Pulmonary artery endothelial cell (primary cell): Measurements from ENCODE around the gene CCDC149. TPM values are rescaled to one million over a fixed set of nuclear protein-coding genes. Genes with fewer than 3 reads are reported as not detected.

Experiments
- DNase-seq: peaks from one replicate; pipeline ENCODE4 v3.0.0-alpha.2; 2011; ENCODE audit warnings: low read depth, low spot score
- total RNA-seq: library from RNA; depleted of rRNA; stranded (reverse); fragments of >200 nt; gene quantifications from 2 replicates; pipeline ENCODE4 v1.2.3, GENCODE V29; 2014

CCDC149 gene
- 6.8 and 11.1 TPM in 2 replicates for total RNA-seq

DNA sequence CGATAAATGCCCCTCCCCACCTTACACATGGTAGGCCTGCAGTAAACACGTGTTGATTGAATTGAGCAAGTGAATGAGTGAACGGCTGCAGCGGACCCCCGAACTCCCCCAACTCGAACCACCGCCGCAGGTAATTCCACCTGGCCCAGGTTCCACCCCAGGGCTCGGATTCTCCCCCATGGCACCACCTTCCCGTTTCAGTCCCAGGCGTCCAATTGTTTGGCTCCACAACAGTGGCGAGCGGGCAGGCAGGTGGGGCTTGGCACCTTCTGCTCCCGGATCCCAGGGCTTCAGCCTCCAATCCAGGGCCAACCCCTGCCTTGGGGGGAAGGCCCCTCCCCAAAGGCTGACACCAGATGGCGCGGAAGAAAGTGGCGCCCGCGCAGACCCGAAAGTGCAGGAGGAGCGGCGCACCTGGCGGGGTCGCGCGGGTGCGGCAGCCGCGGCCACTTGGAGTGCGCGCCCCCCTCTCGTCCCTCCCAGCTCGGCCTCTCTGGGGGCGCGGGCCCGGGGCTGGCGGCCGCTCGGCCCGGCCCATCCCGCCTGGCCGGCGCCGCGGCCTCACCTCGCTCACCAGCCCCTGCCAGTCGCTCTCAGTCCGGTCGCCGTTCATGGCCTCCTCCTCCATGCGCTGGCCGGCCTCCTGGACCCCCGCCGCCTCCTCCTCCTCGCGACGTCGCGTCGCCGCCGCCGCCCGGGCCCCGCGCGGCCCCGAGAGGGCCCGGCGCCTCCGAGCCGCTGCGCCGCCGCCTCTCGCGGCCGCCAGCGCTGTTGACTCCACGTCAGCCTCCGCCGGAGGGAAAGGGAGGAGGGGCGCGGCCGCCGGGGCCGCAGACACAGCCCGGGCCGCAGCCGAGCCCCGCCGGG is at the start of gene CCDC149:
Gene CCDC149 (minus strand): TSS at position 791 of the 867 bp plus-strand sequence. CDS start 178 bp downstream, at position 613.
- DNase-seq, result no peak

DNA sequence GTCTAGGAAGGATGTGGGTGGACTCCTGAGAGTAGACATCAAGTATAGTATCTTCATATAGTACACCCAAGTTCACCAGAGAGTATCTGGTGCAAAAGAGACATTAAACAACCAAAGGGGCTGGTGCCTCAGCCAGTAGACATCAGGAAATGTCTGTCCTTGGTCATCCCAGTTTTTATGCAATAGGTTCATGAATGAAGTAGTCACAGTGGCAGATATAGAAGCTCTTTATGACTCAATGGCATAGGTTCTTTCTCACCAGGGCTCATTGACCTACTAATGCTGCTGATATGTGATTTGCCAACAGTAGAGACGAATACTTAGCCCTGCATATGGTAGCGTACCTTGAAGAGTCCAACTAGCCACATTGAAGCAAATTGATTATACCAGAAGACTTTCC is 45.0 kb upstream of the CCDC149 start:
- DNase-seq, result no peak

DNA sequence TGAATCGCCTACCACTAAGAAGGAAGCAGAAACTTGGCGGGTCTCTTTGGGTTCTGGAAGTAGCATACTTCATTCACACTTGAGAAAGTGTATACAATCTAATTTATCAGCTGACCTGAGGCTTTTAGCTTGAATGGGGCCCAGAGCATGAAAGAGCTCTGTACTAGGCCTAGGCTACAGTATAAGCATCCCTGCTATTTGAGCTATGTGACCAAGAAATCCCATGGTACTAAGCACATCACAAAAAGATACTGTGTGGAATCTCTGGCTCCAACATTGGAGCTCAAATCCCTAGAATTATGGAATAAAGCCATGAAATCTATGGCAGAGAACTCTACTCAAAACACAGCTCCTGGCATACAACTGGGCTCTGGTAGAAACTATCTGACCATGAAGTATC is 43.9 kb upstream of the CCDC149 start:
- DNase-seq, result no peak

DNA sequence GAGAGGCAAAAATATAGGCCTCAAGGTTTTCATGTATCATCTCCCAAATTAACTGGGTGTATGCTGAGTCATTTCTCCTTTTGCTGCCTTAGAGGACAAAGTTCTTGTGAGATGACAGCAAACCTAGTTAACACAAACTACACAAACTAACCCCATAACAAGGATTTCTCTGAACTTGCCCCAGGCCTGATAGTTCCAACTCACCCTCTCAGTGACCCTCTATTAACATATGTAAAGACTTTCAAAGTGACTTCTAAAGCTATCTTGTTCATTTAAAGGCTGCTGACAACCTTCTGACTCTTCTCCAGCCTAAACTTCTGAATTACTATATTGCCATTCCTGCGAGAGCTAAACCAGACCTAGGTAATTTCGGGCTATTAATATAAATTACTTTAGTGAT is 43.2 kb upstream of the CCDC149 start:
- DNase-seq, result no peak

DNA sequence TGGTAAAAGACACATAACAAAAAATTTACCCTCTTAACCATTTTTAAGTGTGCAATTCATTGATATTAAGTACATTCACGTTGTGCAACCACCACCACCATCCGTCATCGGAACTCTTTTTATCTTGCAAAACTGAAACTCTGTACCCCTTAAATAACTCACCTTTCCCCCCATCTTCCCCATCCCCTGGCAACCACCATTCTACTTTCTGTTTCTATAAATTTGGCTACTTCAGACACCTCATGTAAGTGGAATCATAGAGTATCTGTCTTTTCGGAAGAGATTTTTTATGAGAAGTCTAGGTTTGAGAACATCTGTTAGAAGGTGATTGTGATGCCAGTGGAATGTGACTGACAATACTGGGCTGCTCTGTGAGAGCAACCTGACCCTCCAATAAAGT is 39.8 kb upstream of the CCDC149 start:
- DNase-seq, result no peak

DNA sequence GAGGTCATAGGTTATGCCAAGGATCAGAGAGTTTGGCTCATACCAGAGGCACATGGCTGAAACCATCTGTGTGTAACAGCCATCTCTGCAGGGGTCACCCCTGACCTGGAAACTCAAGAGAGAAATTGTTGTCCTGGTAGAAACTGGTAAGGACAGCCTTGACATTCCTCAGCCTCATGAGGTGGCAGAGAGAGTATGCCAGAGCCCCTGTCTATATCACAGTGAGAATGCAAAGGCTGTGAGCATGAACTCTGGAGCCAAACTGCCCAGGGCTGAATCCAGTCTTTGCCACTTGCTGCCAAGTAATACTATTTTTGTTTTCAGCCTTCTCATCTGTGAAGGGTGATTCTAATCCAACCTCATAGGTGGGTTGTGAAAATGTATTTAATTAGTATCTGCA is 37.1 kb upstream of the CCDC149 start:
- no peak for DNase-seq

DNA sequence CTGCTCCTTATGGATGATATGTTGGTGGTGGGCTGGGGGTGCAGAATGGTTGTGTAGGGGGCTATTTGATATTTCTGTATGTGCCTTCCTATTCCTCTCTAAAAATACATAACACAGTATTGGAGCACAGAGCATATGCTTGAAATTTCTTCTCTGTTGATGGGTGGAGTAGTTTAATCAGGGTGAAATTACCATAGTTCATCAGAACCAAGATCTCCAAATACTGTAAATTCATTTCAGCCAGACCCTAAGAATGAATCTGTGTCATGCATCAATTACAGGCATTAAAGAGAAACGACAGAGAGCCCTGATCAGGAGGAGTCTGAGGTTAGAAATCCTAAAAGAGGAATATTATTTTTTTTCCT is 25.1 kb upstream of the CCDC149 start:
- no peak for DNase-seq

DNA sequence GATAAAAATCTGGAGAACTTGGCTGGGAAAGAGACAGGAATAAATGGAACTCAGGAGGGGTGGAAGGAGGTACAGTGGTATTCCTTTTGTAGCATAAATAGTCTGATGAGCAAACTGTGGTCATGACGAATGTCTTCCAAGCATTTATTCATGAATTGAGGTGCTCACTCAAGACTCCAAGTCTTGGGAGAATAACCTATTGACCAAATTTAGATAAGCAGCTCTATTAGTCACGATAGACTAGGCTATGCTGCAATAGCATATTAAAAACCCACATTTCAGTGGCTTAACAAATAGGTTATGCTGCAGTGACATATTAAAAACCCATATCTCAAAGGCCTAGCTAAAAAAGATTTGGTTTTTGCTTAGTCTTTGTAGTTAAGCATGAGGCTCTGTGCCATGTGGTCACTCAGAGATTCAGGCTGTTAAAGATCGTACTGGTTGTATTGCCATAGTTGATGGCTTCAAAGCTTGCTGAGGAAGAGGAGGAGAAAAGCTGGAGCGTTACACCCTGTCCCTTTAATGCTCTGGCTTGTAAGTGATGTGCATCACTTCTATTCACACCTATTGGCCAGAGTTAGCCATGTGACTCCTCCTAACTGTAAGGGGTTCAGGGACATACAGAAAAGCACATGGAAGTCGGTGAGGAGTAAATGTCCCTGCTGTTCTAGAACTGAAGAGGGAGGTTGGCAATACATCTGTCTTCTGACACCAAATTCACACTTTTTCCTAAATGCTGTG is 24.5 kb upstream of the CCDC149 start:
- no peak for DNase-seq

DNA sequence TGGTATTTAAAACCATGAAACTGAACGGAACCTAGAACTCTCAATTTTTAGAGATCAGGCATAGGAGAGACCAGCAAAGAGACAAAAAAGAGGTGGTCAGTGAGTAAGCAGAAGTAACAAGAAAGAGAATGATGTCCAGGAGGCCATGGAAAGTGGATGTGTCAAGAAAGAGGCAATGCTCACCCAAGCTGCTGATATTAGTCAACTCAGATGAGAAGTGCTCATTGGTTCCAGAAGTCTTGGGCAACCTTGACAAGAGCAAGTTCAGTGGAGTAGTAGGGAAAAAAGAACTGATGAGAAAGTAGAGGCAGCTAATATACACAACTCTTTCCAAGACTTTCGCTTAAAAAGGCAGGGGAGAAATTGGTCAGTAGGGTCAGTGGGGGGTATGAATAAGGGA is 23.0 kb upstream of the CCDC149 start:
- no peak for DNase-seq

DNA sequence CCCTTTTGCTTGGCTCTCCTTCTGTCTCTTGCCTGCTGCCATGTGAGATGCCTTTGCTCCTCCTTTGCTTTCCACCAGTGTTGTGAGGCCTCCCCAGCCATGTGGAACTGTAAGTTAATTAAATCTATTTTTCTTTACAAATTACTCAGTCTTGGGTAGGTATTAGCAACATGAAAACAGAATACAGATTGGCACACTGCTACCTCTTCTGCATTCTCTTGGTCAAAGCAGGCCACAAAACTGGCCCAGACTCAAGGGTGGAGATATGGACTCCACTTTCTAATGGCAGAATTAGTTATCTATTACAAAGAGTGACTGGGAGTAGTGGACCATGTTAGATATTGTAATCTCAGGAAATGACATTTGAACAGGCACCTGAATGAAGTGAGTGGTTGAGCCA is 21.5 kb upstream of the CCDC149 start:
- no peak for DNase-seq

DNA sequence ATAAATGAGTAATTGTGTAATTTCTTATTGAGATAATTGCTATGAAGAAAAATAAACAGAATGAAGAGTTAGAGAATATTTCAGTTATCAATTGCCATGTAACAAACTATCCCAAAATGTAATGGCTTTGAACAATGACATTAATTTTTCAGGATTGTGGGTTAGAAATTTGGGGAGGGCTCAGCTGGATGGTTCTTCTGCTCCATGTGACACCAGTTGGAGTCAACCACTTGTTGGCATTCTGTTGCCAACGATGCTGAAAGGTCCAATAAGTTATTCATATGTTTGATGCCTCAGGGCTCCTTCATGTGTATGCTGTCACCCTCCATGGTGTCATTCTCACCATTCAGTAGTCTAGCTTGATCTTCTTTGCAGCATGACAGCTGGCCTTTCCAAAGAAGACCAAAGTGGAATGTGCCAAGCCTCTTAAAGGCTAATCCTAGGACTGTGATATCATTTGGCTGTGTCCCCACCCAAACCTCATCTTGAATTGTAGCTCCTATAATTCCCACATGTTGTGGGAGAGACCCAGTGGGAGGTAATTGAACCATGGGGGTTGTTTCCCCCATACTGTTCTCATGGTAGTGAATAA is 20.9 kb upstream of the CCDC149 start:
- no peak for DNase-seq

DNA sequence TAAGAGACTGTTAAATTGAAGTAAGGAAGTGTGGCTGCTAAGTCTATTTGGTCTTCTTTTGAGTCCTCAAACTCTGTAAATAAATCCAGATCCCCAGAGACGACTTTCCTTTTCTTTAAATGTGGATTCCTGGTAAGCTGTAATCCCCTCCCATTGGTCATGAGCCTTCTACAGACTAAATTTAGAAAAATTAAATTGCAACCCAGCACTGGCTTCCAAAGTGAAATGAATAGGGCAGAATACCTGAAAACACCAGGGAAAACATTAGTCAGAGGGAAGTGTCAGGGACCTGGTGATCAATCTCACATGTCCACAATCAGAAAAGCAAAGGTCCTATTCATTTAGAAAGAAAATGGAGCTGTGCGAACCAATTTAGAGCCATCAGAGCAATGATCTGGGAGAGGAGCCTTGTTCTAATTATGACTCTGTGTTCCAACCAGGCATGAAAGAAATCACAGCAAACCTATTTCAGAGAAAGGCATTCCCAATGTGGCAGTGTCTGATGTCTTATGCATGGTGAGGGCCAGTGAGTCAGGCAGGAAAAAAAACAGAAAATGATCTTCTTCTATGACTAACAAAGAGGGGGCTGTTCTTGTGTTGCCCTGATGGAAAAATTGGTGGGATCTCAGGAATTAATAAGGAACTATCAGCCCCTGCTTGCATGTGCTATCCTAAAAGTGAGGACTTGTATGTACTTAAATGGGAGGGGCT is 19.8 kb upstream of the CCDC149 start:
- no peak for DNase-seq

DNA sequence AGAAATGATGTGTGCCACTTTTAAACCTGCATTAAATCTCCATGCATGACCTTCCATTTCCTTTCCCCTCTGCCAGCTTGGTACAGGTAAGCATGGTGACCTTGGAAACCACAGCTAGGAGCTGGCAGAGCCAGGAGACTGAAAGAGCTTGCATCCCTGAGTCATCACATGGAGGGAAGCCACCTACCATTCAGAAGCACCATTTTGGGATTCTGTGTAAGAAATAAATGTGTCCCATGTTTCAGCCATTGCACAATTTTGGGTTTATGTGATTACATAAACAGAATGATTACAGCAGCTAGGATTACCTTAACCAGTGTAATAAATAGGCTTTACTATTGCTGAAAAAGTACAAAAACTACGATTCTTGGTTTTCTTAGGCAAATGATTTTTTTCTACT is 17.3 kb upstream of the CCDC149 start:
- no peak for DNase-seq

DNA sequence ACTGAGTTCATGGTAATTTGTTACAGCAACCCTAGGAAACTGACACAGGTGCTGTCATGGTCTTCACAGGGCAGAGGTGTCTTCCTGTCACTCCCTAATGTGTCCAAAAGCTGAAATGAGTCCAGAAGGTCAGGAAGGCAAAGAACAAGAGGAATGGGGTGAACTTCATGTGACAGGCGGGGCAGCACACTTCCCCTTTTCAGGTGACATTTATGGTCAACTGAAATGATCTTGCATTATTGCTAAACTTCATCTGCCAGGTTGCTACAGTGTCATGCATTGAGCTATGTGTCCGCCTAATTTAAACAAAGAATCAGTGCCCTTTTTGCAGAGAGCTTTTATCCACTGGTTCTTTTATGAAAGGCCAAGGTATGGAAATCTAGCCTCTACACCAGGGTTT is 15.9 kb upstream of the CCDC149 start:
- DNase-seq, result no peak

DNA sequence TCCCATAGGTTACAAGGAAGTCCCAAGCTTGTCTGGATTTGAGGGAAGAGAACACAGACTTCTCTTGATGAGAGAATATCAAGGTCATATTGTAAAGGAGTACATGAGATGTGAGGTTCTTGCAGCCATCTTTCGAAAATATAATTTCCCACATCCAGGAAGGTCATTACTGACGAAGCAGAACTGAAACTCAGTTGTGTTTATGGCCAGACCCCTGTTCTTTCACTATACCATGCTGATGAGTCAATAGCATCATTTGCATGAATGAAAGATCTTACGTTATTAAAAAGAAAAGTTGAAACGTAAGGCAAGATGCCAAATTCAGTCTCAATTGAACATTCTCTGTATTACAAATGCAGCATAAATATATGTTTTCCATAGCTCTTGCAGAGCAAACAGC is 14.2 kb upstream of the CCDC149 start:
- no peak for DNase-seq

DNA sequence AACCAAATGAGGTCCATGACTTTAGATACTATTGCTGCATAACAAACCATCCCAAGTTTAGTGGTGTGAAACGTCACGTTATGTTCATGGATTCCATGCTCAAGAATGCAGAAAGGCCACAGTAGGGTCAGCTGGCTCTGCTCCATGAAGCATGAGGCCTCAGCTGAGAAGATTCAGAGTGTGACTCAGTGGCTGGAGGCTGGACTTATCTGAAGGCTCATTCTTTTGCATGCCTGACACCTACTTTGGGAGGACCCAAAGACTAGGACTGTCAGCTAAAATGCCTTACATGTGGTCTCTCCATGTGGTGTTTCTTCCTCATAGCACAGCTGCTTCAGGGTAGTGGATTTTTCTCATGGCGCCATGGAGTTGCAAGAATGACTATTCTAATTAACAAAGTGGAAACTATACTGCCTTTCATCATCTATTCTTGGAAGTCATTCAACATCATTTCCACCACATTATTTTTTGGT is 11.5 kb upstream of the CCDC149 start:
- no peak for DNase-seq

DNA sequence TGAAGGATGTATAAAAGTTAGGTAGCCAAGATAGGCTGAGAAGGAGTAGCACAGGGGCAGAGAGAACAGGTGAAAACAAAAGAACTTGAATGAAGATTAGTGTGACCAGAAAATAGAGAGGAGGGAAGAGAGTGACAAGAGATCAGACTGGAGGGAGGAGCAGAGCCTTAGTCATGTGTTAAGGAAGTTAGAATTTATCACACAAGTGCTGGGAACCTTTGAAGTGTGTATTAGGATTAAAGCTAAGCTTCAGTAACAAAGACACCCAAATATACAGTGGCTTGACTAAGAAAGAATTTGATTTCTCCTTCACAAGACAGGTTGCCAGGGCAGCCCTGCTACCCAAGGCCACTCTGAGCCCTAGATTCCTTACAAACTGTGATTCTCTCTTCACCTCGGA is 10.7 kb upstream of the CCDC149 start:
- DNase-seq, result no peak

DNA sequence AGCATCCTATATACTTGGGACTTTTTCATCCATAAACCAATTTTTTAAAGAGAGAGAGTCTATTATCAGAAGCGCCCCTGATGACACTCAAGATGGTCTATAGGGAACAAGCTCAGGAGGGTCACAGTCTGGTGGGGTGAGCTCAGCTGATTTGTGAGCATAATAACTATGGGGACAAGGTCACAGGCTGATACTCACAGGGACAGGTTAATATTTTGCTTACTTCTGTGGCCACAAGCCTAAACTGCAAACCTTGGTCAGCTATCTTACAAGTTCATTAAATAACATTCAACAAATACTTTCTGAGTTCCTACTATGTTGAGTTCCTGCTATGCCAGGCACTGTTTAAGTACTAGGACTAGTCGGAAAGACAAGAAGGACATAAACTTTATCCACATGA is 10.2 kb upstream of the CCDC149 start:
- DNase-seq, result no peak

DNA sequence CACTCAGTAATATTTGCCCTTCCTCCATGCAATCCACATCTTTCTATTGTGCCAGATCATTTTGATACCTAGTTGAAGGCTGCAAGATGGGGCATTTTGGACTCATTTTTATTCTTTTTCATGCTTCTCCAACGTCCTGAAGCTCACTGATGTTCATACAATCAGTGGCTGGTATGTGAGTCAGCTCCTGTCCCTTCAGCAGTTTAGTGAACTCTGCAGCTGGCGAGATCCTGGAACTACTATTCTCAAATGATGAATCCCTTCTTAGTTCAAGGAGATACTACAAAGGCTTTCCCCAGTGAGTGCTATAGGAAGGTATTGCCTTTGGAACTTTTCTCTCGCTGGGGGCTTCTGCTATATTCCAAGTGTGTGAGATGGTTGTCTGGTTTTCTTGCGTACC is 9.6 kb upstream of the CCDC149 start:
- no peak for DNase-seq

DNA sequence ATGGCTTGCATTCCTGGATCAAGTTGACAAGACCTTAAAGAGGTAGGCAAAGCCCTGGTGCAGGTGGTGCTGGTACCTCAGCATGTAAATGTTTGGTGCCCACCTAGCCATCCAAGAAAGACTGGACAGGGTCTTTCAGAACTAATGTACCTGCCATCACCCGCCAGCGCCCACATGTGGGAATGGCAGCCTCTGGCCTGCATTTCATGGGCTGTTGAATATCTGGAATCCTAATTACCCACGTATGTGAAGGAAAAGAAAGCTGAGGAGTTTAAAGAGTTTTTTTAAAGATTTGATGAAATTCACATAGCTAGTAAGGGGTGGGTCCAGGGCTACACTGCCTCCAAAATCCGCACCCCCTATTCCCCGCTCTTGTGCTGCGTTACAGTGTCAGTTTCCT is 8.6 kb upstream of the CCDC149 start:
- DNase-seq, result no peak

DNA sequence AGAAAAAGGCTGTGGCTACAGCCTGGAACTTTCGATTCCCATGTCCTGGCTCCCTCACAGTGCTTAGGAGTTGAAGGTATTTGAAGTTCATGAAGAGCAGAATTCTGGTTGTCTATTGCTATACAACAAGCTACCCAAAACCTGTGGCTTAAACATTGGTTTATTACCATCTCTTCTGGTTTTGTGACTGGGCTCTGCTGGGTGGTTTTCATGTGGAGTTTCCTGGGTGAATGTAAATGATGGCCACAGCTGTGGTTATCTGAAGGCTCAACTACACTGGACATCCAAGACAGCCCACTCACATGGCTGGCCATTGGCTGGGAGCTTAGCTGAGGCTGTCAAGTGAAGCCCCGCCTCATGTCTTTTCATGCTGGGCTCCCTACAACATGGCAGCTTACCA is 7.2 kb upstream of the CCDC149 start:
- no peak for DNase-seq
